Skeletal muscle tissue (tissue), 4 donors: Measurements from ENCODE around the gene KCNMA1. TPM values are rescaled to one million over a fixed set of nuclear protein-coding genes. Genes with fewer than 3 reads are reported as not detected.
A peak's percentile ranks its signal among the peaks of the same experiment; 100 is the strongest.

Experiments
- H3K27ac ChIP-seq: one replicate; pipeline ENCODE4 v1.7.0; 2013; ENCODE audit warnings: mild to moderate bottlenecking, low read depth, low read length, inconsistent platforms
- H3K27me3 ChIP-seq, 3 donors: one replicate each; pipeline ENCODE4 v1.7.0; 2013; ENCODE audit warnings: low read length in 3 of 3; ENCODE audit not compliant: control insufficient read depth in 3 of 3, insufficient read depth in 3 of 3
- H3K36me3 ChIP-seq, 3 donors: one replicate each; pipeline ENCODE4 v1.7.0; 2013; ENCODE audit warnings: low read length in 3 of 3; ENCODE audit not compliant: control insufficient read depth in 3 of 3, insufficient read depth in 3 of 3
- H3K4me1 ChIP-seq, 3 donors: one replicate each; pipeline ENCODE4 v1.7.0; 2013; ENCODE audit warnings: low read length in 3 of 3, mild to moderate bottlenecking in 3 of 3; ENCODE audit not compliant: control insufficient read depth in 3 of 3, insufficient read depth in 3 of 3
- H3K4me3 ChIP-seq, 3 donors: one replicate each; pipeline ENCODE4 v1.7.0; 2013; ENCODE audit warnings: low read length in 3 of 3
- H3K9ac ChIP-seq, 3 donors: one replicate each; pipeline ENCODE4 v1.7.0; 2013; ENCODE audit warnings: low read length in 3 of 3, mild to moderate bottlenecking in 3 of 3, moderate library complexity in 2 of 3, low read depth in 1 of 3
- H3K9me3 ChIP-seq, 3 donors: one replicate each; pipeline ENCODE4 v1.7.0; 2013; ENCODE audit warnings: low read length in 3 of 3; ENCODE audit not compliant: control insufficient read depth in 3 of 3
- total RNA-seq: library from RNA; depleted of rRNA; stranded (reverse); fragments of >200 nt; gene quantifications from one replicate; pipeline ENCODE4 v1.2.3, GENCODE V29; 2014
- donor health status: Osteomylitis.

KCNMA1 gene
- total RNA-seq, 1 donor from 2014 or later = 18.8 TPM

DNA sequence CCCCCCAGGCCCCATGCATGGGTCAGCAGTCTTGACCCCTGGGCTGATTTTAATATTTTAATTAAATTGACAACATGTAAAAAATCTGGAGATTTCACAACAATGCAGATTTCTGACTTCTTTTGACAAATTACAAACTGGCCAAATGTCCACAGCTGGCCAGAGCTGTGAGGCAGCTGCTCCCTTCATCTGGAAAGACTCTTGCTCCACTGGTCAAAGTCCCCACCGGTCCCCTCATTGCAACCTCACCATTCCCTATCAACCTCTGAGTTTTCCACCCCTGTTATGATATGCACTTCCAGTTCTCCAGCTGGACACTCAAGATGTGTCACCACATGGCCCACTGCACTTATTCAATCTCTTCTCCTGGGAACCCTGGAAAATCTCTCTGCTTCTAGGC lies 266.2 kb downstream of the KCNMA1 start:
- Histone ChIP-seq H3K4me1 (peaks cover 0 to 25% (median 14%) of the 10 kb centered on the region in 3 donors), H3K27ac (no peak overlapping the region), H3K9ac (no peak overlapping the region), H3K36me3 (no peaks in the 10 kb centered on the region), H3K4me3 (no peak overlapping the region), H3K27me3 (no peaks in the 10 kb centered on the region), H3K9me3 (peaks cover 0 to 3% (median 0%) of the 10 kb centered on the region in 3 donors)

DNA sequence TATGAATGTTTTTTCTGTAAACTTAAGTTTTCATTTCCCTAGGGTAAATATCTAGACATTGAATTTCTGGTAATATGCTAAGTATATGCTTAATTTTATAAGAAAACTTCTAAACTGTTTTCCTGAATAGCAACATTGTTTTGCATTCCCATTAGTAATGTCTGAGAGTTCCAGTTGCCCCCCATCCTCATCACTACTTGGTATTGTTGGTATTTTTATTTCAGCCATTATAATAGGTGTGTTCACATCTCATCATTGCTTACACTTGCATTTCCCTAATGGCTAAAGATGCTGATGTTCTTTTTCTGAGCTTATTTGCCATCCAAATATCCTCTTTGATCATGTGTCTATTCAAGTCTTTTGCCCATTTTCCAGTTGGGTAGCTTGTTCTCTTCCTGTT lies 269.6 kb downstream of the KCNMA1 start:
- no peak overlapping the region for H3K27ac ChIP-seq
- H3K4me3 ChIP-seq = no peak overlapping the region

DNA sequence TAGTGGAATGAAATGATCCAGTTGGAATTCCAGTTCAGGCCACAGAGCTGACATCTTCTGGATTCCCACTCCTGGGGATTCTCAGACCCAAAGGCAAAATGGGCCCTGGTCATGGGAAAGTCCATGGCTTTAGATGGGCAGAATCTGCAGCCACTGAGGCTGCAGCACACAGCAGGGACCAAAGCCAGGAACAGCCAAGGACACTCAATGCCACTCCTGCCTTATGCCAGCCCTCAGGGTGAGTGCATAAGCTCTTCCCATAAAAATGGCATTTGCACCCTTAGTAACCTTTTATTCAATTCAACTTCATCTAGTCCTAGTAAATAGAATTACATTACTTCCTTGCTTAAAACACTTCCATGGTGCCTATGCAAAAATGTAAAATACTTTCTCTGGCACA lies 274.4 kb downstream of the KCNMA1 start:
- no peak overlapping the region for H3K27ac ChIP-seq
- H3K36me3 ChIP-seq = no peaks in the 10 kb centered on the region
- H3K4me1 ChIP-seq = peaks cover 3 to 18% (median 11%) of the 10 kb centered on the region in 3 donors
- no peak overlapping the region for H3K4me3 ChIP-seq
- H3K9ac ChIP-seq = no peak overlapping the region
- H3K27me3 ChIP-seq = no peaks in the 10 kb centered on the region
- no peaks in the 10 kb centered on the region for H3K9me3 ChIP-seq

More for the DNA sequence above, 269.6 kb downstream of the KCNMA1 start:
- Histone ChIP-seq H3K9me3 (peaks cover 0 to 3% (median 0%) of the 10 kb centered on the region in 3 donors), H3K27me3 (no peaks in the 10 kb centered on the region), H3K36me3 (no peaks in the 10 kb centered on the region), H3K9ac (no peak overlapping the region), H3K4me1 (peaks cover 0 to 10% (median 5%) of the 10 kb centered on the region in 3 donors)

DNA sequence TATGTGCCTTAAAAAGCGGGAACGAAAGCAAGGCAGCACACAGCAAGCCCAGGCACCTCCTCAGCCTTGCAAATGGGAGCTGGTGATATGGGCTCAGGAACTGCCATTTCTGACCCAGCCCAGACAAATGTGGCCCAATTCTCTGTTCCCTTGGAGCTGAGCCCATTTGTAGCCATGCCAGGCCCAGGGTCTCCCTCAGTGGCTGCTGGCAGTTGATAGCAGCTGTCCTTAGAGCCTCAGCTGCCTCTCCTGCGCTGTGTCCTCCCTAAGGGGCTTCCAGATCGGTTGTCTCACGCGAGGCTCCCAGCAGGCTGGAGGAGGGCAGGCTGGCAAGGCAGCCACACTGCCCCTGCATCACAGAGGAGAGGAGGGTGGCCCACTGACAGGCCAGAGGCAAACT lies 275.8 kb downstream of the KCNMA1 start:
- peaks cover 3 to 18% (median 11%) of the 10 kb centered on the region in 3 donors for H3K4me1 ChIP-seq
- no peaks in the 10 kb centered on the region for H3K36me3 ChIP-seq
- no peak overlapping the region for H3K4me3 ChIP-seq
- H3K9me3 ChIP-seq = no peaks in the 10 kb centered on the region
- no peak overlapping the region for H3K9ac ChIP-seq
- H3K27me3 ChIP-seq = no peaks in the 10 kb centered on the region
- H3K27ac ChIP-seq = no peak overlapping the region

DNA sequence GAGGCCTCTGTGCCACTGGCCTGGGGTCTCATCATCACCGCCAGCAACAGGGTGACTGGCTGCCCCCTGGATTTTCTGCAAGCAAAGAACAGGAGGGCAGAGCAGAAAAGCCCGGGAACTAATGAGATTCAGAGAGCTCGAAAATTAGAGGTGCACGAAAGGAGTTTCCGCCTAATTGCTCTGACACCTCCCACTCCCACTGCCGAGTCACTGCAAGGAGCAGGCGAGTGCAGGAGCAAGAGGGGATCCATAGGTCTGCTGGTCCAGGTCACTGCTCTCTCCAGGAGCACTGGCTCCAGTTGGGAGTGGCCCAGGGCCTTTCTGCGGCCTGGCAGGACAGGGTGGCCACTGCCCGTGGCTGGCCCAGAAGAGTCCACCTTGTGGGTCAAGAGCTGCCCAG lies 276.2 kb downstream of the KCNMA1 start:
- Histone ChIP-seq H3K4me3 (no peak overlapping the region), H3K27me3 (no peaks in the 10 kb centered on the region), H3K9ac (no peak overlapping the region), H3K9me3 (no peaks in the 10 kb centered on the region), H3K27ac (no peak overlapping the region), H3K36me3 (no peaks in the 10 kb centered on the region), H3K4me1 (peaks cover 3 to 18% (median 11%) of the 10 kb centered on the region in 3 donors)

DNA sequence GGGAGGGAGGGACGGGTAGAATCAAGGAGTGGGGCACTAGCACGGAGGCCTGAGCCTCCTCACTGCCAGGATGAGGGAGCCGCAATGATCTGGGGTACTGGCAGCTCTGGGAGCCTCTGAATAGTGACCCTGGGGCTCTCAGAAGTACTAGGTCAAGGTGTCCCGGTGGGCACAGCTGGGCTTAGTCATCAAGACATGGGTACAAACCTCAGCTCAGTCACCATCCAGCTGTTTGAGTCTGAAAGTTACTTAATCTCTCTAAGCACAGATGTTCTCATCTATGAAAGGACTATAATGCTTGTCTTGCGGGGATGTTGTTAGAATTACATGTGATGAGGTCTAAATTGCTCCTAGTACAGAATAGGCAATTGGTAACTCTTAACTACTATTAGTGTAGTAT lies 276.8 kb downstream of the KCNMA1 start:
- Histone ChIP-seq H3K9me3 (no peaks in the 10 kb centered on the region), H3K36me3 (no peaks in the 10 kb centered on the region), H3K9ac (no peak overlapping the region), H3K27ac (no peak overlapping the region), H3K4me3 (no peak overlapping the region), H3K27me3 (no peaks in the 10 kb centered on the region), H3K4me1 (peaks cover 3 to 18% (median 11%) of the 10 kb centered on the region in 3 donors)

DNA sequence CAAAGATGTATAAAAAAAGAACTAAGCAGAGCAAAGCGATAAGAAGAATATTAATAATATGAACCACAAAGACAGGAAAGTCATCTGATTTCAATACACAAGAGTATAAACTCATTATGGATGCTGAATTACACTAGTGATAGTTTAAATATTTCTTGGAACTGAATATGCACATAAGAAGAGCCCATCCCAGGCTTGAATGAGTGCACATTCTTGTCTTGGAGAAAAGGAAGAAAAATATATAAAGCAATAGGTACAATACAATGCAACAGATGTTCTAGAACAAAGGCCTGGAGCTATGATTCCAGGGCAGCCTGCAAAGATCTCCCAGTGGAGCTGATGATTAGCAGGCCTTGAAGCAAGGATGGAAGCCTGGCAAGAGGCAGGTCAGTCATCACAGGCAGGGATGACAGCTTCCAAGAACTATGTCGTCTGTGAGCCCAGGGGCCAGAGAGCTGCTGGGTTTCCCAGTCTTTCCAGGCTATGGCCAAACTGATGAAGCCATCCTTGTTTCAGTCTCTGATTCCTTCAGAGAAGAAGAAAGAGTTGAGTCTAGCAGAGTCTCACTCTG lies 277.6 kb downstream of the KCNMA1 start:
- Histone ChIP-seq H3K36me3 (no peaks in the 10 kb centered on the region), H3K4me3 (no peak overlapping the region), H3K9me3 (no peaks in the 10 kb centered on the region), H3K4me1 (peaks cover 3 to 16% (median 11%) of the 10 kb centered on the region in 3 donors), H3K9ac (no peak overlapping the region), H3K27me3 (no peaks in the 10 kb centered on the region), H3K27ac (no peak overlapping the region)

DNA sequence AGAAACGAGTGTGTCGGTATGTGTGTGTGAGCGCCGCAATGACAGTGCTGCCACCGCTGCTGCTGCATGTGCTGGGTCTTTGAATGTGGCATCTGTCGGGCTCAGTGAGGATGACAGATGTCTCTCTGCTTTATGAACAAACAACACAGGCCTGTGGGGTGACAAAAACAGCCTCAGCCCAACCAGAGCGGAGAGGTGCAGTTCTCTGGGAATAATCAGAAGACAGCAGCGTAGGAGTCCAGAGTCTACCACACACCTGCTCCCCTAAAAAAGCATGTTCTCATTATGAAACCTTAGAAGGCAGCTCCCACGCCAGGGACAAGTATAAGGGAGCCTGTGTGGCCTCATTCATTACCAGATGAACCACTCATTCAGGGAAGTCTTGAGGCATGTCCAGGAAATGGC lies 278.3 kb downstream of the KCNMA1 start:
- peaks cover 3 to 14% (median 11%) of the 10 kb centered on the region in 3 donors for H3K4me1 ChIP-seq
- H3K4me3 ChIP-seq = no peak overlapping the region
- peak overlapping the region in 1 of 3 donors; percentile 42 for H3K9ac ChIP-seq
- no peaks in the 10 kb centered on the region for H3K36me3 ChIP-seq
- no peak overlapping the region for H3K27ac ChIP-seq
- no peaks in the 10 kb centered on the region for H3K9me3 ChIP-seq
- H3K27me3 ChIP-seq = no peaks in the 10 kb centered on the region

DNA sequence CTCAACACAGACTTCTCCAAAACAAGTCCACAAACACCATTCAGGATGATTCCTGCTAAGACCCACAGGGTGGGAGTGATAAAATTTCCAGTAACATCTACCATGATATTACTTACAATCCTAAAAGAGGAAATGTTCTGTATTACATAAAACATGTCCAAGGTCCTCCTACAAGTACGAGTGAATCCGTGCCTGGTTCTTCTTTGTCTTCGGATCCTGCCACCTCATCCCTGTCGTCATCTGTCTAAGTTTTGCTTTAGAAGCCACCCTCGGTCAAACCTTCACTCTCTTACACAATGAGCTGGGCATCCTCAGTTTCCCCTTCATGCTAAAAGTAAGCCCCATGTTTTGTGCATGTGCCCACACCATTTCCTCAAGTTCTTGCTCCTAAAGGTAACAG lies 279.0 kb downstream of the KCNMA1 start:
- no peak overlapping the region for H3K9ac ChIP-seq
- H3K9me3 ChIP-seq = no peaks in the 10 kb centered on the region
- H3K27ac ChIP-seq = no peak overlapping the region
- H3K4me1 ChIP-seq = peaks cover 3 to 14% (median 11%) of the 10 kb centered on the region in 3 donors
- no peaks in the 10 kb centered on the region for H3K36me3 ChIP-seq
- H3K27me3 ChIP-seq = no peaks in the 10 kb centered on the region
- H3K4me3 ChIP-seq = no peak overlapping the region

DNA sequence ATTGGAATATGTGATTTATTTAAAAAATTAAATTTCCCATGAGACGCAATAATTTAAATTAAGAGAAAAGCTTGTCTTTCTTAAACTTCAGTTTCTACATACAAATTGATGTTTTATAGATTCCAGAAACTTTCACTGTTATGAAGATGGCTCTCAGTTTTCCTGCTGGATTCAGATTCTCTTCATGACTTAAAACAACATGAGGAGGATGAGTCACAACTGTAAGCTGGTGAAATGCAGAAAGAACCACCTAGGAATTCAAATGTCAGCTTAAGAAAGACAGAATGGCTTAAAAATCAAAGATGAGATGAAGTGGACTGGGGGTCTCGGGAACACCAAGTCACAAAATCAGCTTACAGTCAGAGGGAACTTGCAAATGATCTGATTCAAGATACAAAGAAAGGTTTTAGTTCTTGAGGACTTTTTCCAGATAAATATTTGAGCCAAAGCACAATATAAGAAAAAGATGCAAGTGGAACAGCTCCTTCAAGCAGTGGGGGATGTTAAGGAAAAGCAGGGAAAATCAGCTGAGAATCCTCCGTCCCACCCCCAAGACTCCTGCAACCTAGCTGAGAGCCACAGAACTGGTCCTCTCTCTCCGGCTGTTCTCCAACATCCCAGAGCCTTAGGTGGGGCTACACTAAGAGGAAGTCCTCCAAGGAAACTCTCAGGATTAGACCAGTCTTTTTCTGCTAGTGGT lies 279.8 kb downstream of the KCNMA1 start:
- peaks cover 3 to 14% (median 11%) of the 10 kb centered on the region in 3 donors for H3K4me1 ChIP-seq
- no peak overlapping the region for H3K9ac ChIP-seq
- no peak overlapping the region for H3K4me3 ChIP-seq
- H3K36me3 ChIP-seq = no peaks in the 10 kb centered on the region
- H3K27ac ChIP-seq = no peak overlapping the region
- H3K27me3 ChIP-seq = no peaks in the 10 kb centered on the region
- H3K9me3 ChIP-seq = no peaks in the 10 kb centered on the region
